GM23338 (cell line): Measurements from ENCODE around the gene SH3RF3. TPM values are rescaled to one million over a fixed set of nuclear protein-coding genes. Genes with fewer than 3 reads are reported as not detected.

Experiments used
- ATAC-seq: fragments of 200-7000 bp; cut with Tn5 transposase; 3 replicates; pipeline ENCODE4 v1.9.1; 2020
- DNase-seq: peaks from one replicate; pipeline ENCODE4 v3.0.0-alpha.2; 2015; ENCODE audit warnings: low spot score
- H2AFZ ChIP-seq: fragments of 200-600 bp; sonication (generic); 2 replicates; pipeline ENCODE4 v1.8.0; 2016; ENCODE audit warnings: antibody characterized with exemption, mild to moderate bottlenecking, moderate library complexity
- H3F3A ChIP-seq: fragments of 200-600 bp; sonication (generic); replicated peaks from 2 replicates; pipeline ENCODE4 v1.8.0; 2017; ENCODE audit warnings: antibody characterized with exemption, mixed run types, low read depth
- H3K27ac ChIP-seq: fragments of 200-600 bp; sonication (generic); 2 replicates; pipeline ENCODE4 v1.6.1; 2016; ENCODE audit warnings: low read depth
- H3K27me3 ChIP-seq: fragments of 200-600 bp; sonication (generic); 2 replicates; pipeline ENCODE4 v1.8.0; 2016; ENCODE audit warnings: mild to moderate bottlenecking, mixed run types, moderate library complexity; ENCODE audit not compliant: insufficient read depth
- H3K36me3 ChIP-seq: fragments of 200-600 bp; sonication (generic); 2 replicates; pipeline ENCODE4 v1.8.0; 2016; ENCODE audit warnings: mild to moderate bottlenecking; ENCODE audit not compliant: insufficient read depth
- H3K4me1 ChIP-seq: fragments of 200-600 bp; sonication (generic); 2 replicates; pipeline ENCODE4 v1.8.0; 2016; ENCODE audit warnings: mild to moderate bottlenecking, moderate library complexity; ENCODE audit not compliant: insufficient read depth
- H3K4me2 ChIP-seq: fragments of 200-600 bp; sonication (generic); 2 replicates; pipeline ENCODE4 v1.7.1; 2017; ENCODE audit warnings: mixed run types
- H3K4me3 ChIP-seq: fragments of 200-600 bp; sonication (generic); 2 replicates; pipeline ENCODE4 v1.6.1; 2016; ENCODE audit warnings: mixed run types
- H3K79me2 ChIP-seq: fragments of 200-600 bp; sonication (generic); replicated peaks from 2 replicates; pipeline ENCODE4 v1.8.0; 2017; ENCODE audit warnings: mild to moderate bottlenecking; ENCODE audit not compliant: insufficient read depth
- H3K9me2 ChIP-seq: fragments of 200-600 bp; sonication (generic); 2 replicates; pipeline ENCODE4 v1.8.0; 2017; ENCODE audit not compliant: insufficient read depth
- H4K20me1 ChIP-seq: fragments of 200-600 bp; sonication (generic); replicated peaks from 2 replicates; pipeline ENCODE4 v1.8.0; 2017; ENCODE audit warnings: mild to moderate bottlenecking; ENCODE audit not compliant: insufficient read depth
- H3K27ac Mint-ChIP-seq: 2 replicates; pipeline ENCODE4 v1.8.0; 2020; ENCODE audit warnings: inconsistent platforms, mild to moderate bottlenecking, moderate library complexity, mixed read lengths
- H3K27me3 Mint-ChIP-seq: 3 replicates; pipeline ENCODE4 v1.8.0; 2022; ENCODE audit warnings: low read depth, mild to moderate bottlenecking, moderate library complexity, mixed read lengths, inconsistent platforms; ENCODE audit not compliant: insufficient read depth, poor library complexity
- H3K36me3 Mint-ChIP-seq: 3 replicates; pipeline ENCODE4 v1.8.0; 2021; ENCODE audit warnings: low read depth, mild to moderate bottlenecking, inconsistent platforms, moderate library complexity, mixed read lengths
- H3K4me1 Mint-ChIP-seq: 3 replicates; pipeline ENCODE4 v1.8.0; 2020; ENCODE audit warnings: mild to moderate bottlenecking, inconsistent platforms, mixed read lengths
- H3K4me3 Mint-ChIP-seq: 3 replicates; pipeline ENCODE4 v1.8.0; 2021; ENCODE audit warnings: moderate library complexity, mild to moderate bottlenecking, inconsistent platforms, mixed read lengths
- H3K9me3 Mint-ChIP-seq: 3 replicates; pipeline ENCODE4 v1.8.0; 2020; ENCODE audit warnings: moderate library complexity, mild to moderate bottlenecking, inconsistent platforms, mixed read lengths
- CTCF ChIP-seq, 2 experiments: fragments of 200-600 bp in 1 of 2; sonication (generic) in 1 of 2; conservative IDR thresholded peaks; 2 replicates each; pipeline versions ENCODE4 v1.5.1 to v1.6.1; 2016 to 2017; ENCODE audit warnings: antibody characterized with exemption in 2 of 2, low read depth in 2 of 2, mild to moderate bottlenecking in 2 of 2, moderate library complexity in 1 of 2
- POLR2AphosphoS5 ChIP-seq: IDR thresholded peaks from 2 replicates; pipeline ENCODE4 v1.6.1; 2016; ENCODE audit warnings: antibody characterized with exemption, low read depth
- REST ChIP-seq: IDR thresholded peaks from one replicate; pipeline ENCODE4 v1.6.1; 2018; ENCODE audit warnings: antibody characterized with exemption; ENCODE audit not compliant: unreplicated experiment
- STAT1 ChIP-seq: IDR thresholded peaks from one replicate; pipeline ENCODE4 v1.6.1; 2016; ENCODE audit warnings: antibody characterized with exemption; ENCODE audit not compliant: unreplicated experiment
- ZNF114 ChIP-seq: fragments of 250-450 bp; sonication (Bioruptor Pico); IDR thresholded peaks from 2 replicates; pipeline ENCODE4 v1.5.0; 2020; ENCODE audit warnings: mild to moderate bottlenecking, moderate library complexity
- ZNF331 ChIP-seq: fragments of 250-450 bp; sonication (Bioruptor Pico); IDR thresholded peaks from 2 replicates; pipeline ENCODE4 v1.5.0; 2020; ENCODE audit warnings: low read depth, mild to moderate bottlenecking, moderate library complexity
- polyA plus RNA-seq: library from polyadenylated mRNA; unstranded; fragments of >200 nt; fragmentation: Nextera tagmentation; extraction: Ambion mirVana; gene quantifications from 2 replicates; pipeline ENCODE4 v1.2.1, GENCODE V29; 2016
- total RNA-seq: library from RNA; depleted of rRNA; stranded (reverse); fragments of >200 nt; shearing (Covaris generic); gene quantifications from 2 replicates; pipeline ENCODE4 v1.2.3, GENCODE V29; 2014
- TF ChIP-seq, protein P1 (sequence below): IDR thresholded peaks from 2 replicates; pipeline ENCODE4 v1.6.1; 2016; ENCODE audit warnings: antibody characterized with exemption

Gene SH3RF3
- total and polyA plus RNA-seq, 2 experiments from 2014 or later: 0.11 to 0.63 TPM

DNA sequence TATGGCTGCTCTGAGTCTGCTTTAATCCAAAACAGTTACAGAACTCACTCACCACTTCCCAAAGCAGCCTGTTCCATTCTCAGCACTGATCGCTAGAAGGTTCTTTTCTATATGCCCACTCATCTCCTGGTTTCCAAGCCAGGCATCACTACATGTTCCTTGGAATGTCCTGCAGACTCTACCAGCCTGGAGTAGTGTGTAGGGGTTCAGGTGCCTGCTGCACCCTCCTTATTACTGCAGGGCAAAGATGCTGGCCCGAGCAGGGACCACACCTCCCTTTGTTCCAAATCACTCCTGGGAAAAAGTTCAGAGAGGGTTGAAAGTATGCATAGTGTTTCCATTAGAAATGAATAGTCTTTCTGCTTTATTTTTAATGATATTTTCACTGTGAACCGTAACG is 196.6 kb downstream of the SH3RF3 start:
- H3K4me2 ChIP-seq: no peak overlapping the region

More for the DNA sequence above, 196.6 kb downstream of the SH3RF3 start:
- DNase-seq (no peak), ATAC-seq (no peak)
- H3K27me3 ChIP-seq: no peaks in the 10 kb centered on the region
- no peak overlapping the region for H3K4me3 Mint-ChIP-seq
- H3K9me2 ChIP-seq: peaks cover 5% of the 10 kb centered on the region; the same call in 1 of the 2 replicates
- no peak overlapping the region for H3K4me3 ChIP-seq
- H3K27ac ChIP-seq: no peak overlapping the region
- H4K20me1 ChIP-seq: no peaks in the 10 kb centered on the region
- peaks cover 3% of the 10 kb centered on the region for H3K27me3 Mint-ChIP-seq
- H3K9me3 Mint-ChIP-seq: peaks cover 5% of the 10 kb centered on the region; the same call in 2 of the 3 replicates
- H3K36me3 ChIP-seq: no peaks in the 10 kb centered on the region
- H3K4me1 Mint-ChIP-seq: peaks cover 17% of the 10 kb centered on the region
- H3F3A ChIP-seq: no peaks in the 10 kb centered on the region
- H3K27ac Mint-ChIP-seq: no peak overlapping the region
- H3K79me2 ChIP-seq: no peaks in the 10 kb centered on the region
- TF ChIP-seq POLR2AphosphoS5 (no peak), ZNF114 (CRISPR knock-in tag) (no peak), REST (no peak), ZNF331 (no peak), STAT1 (no peak), CTCF (conservative IDR thresholded peaks at IDR 0.05; ENCODE audit: low read depth in 2 of 2) (no peak)
- TF ChIP-seq, protein P1, sequence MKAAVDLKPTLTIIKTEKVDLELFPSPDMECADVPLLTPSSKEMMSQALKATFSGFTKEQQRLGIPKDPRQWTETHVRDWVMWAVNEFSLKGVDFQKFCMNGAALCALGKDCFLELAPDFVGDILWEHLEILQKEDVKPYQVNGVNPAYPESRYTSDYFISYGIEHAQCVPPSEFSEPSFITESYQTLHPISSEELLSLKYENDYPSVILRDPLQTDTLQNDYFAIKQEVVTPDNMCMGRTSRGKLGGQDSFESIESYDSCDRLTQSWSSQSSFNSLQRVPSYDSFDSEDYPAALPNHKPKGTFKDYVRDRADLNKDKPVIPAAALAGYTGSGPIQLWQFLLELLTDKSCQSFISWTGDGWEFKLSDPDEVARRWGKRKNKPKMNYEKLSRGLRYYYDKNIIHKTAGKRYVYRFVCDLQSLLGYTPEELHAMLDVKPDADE: no peak
- H3K4me1 ChIP-seq: no peaks in the 10 kb centered on the region
- no peak overlapping the region for H2AFZ ChIP-seq
- no peaks in the 10 kb centered on the region for H3K36me3 Mint-ChIP-seq
